ENCODE data around the gene SLC1A1.
"Not testable (repeated sequence)": the region's sequence is repeated elsewhere in the genome, so short reads cannot be mapped to it uniquely, and the experiment has no call there.

SLC1A1 gene

DNA sequence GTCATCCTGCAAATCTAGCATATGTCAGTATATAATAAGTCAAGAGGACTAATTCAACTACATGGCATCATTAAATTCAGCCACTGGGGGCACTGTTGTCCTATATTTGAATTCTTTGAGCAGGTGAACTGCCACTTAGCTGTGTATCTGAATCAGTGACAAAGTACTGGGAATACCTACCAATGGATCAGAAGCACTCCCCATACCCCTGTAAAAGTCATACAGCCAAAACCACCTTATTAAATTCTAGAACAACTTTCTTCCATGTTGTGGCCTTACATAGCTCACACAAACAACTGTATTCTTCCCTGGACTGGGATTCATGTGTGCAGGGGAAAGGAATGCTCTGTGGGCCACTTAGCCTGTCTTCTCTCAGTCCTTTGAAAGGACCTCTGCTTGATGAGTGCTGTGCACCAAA lies 114.4 kb downstream of the SLC1A1 start:
- no peak overlapping the region for H3K4me3 ChIP-seq (ENCODE audit: low read length)
- no peaks in the 10 kb centered on the region for H3K9me3 ChIP-seq (ENCODE audit: insufficient read depth, low read depth, low read length)
- H3K27me3 ChIP-seq (ENCODE audit: insufficient read depth, low read length): no peaks in the 10 kb centered on the region
- H3K9ac ChIP-seq (ENCODE audit: low read depth, low read length): no peak overlapping the region
- H3K4me1 ChIP-seq (ENCODE audit: insufficient read depth, low read length): no peaks in the 10 kb centered on the region
- H3K36me3 ChIP-seq (ENCODE audit: insufficient read depth, low read depth, low read length): no peaks in the 10 kb centered on the region
- no peak overlapping the region for H3K27ac ChIP-seq (ENCODE audit: low read length)

- not testable (repeated sequence) for H3K36me3 ChIP-seq (ENCODE audit: insufficient read depth, low read depth, low read length); H3K27ac ChIP-seq (ENCODE audit: low read length); H3K4me1 ChIP-seq (ENCODE audit: insufficient read depth, low read length); H3K9ac ChIP-seq (ENCODE audit: low read depth, low read length); H3K9me3 ChIP-seq (ENCODE audit: insufficient read depth, low read depth, low read length); H3K4me3 ChIP-seq (ENCODE audit: low read length); H3K27me3 ChIP-seq (ENCODE audit: insufficient read depth, low read length)
Observed at GRCh38 chr9:4606033-4606432, 115.8 kb downstream of the SLC1A1 start.

DNA sequence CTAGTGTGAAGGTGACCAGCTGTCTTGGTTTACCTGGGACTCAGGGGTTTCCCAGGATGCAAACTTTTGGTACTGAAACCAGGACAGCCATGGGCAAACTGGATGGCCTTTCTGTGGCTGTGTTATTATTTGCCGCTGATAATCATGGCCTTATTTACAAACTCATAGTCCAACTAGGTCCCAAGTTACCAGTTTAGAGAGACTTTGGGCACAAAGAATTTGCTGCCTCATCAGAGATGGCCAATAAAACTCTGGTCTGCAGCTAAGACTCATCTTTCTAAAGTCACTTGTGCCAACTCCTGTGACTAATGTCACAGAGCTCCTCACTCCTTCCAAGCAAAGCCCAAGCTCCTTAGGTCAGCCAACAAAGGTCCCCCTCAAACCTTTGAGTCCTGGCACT lies 124.4 kb downstream of the SLC1A1 start:
- no peaks in the 10 kb centered on the region for H3K27me3 ChIP-seq (ENCODE audit: insufficient read depth, low read length)
- no peak overlapping the region for H3K4me3 ChIP-seq (ENCODE audit: low read length)
- H3K4me1 ChIP-seq (ENCODE audit: insufficient read depth, low read length): peaks cover 9% of the 10 kb centered on the region; the same call in 1 of the 2 replicates
- H3K36me3 ChIP-seq (ENCODE audit: insufficient read depth, low read depth, low read length): no peaks in the 10 kb centered on the region
- no peak overlapping the region for H3K27ac ChIP-seq (ENCODE audit: low read length)
- no peaks in the 10 kb centered on the region for H3K9me3 ChIP-seq (ENCODE audit: insufficient read depth, low read depth, low read length)
- no peak overlapping the region for H3K9ac ChIP-seq (ENCODE audit: low read depth, low read length)

GRCh38 chr9:4615251-4615650 lies 125.0 kb downstream of the SLC1A1 start:
- H3K4me1 ChIP-seq (ENCODE audit: insufficient read depth, low read length): peaks cover 13% of the 10 kb centered on the region
- no peaks in the 10 kb centered on the region for H3K27me3 ChIP-seq (ENCODE audit: insufficient read depth, low read length)
- no peak overlapping the region for H3K4me3 ChIP-seq (ENCODE audit: low read length)
- H3K9ac ChIP-seq (ENCODE audit: low read depth, low read length): no peak overlapping the region
- H3K9me3 ChIP-seq (ENCODE audit: insufficient read depth, low read depth, low read length): no peaks in the 10 kb centered on the region
- no peak overlapping the region for H3K27ac ChIP-seq (ENCODE audit: low read length)
- H3K36me3 ChIP-seq (ENCODE audit: insufficient read depth, low read depth, low read length): no peaks in the 10 kb centered on the region

GRCh38 chr9:4615778-4616177 lies 125.5 kb downstream of the SLC1A1 start:
- Histone ChIP-seq H3K4me1 (ENCODE audit: insufficient read depth, low read length) (peaks cover 19% of the 10 kb centered on the region), H3K36me3 (ENCODE audit: insufficient read depth, low read depth, low read length) (no peaks in the 10 kb centered on the region), H3K9me3 (ENCODE audit: insufficient read depth, low read depth, low read length) (no peaks in the 10 kb centered on the region), H3K9ac (ENCODE audit: low read depth, low read length) (no peak overlapping the region), H3K27ac (ENCODE audit: low read length) (no peak overlapping the region), H3K27me3 (ENCODE audit: insufficient read depth, low read length) (no peaks in the 10 kb centered on the region), H3K4me3 (ENCODE audit: low read length) (no peak overlapping the region)

DNA sequence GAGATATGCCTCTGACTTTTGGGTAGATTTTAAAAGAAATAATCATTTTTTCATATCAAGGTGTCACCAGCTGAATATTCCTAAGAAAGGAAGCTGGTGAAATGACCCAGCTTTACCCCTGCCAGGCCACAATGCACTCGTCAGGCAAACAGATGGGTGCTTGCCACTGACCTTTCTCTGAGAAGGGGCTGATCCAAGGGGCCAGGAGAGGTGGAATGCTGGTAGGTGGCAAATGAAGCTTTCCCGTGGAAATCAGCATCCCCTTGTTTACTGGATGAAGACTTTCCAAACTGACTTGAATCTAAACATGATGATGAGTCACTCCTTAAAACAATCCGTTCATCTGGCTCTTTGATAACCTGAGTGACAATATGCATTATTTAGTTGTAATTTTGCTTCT lies 127.5 kb downstream of the SLC1A1 start:
- H3K4me1 ChIP-seq (ENCODE audit: insufficient read depth, low read length): peaks cover 27% of the 10 kb centered on the region
- H3K27me3 ChIP-seq (ENCODE audit: insufficient read depth, low read length): no peaks in the 10 kb centered on the region
- no peak overlapping the region for H3K27ac ChIP-seq (ENCODE audit: low read length)
- no peak overlapping the region for H3K9ac ChIP-seq (ENCODE audit: low read depth, low read length)
- H3K36me3 ChIP-seq (ENCODE audit: insufficient read depth, low read depth, low read length): no peaks in the 10 kb centered on the region
- H3K9me3 ChIP-seq (ENCODE audit: insufficient read depth, low read depth, low read length): no peaks in the 10 kb centered on the region
- H3K4me3 ChIP-seq (ENCODE audit: low read length): no peak overlapping the region

DNA sequence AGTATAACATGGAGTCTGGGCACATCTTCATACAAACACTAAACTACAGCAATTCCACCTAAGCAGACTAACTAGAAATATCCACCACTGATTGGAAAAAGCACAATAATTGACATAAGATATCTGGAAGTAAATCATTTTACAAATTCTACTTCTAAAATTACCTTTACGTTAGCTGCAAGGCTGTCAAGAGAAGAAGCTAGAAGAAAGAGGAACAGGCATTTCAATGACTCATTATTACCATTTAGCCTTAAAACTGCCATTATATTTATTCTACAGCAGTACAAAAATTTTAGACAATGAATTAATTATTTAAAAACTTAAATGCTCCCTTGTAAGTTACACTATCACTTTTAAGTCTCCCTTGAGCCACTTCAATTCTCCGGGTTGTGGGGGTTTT lies 128.4 kb downstream of the SLC1A1 start:
- no peaks in the 10 kb centered on the region for H3K36me3 ChIP-seq (ENCODE audit: insufficient read depth, low read depth, low read length)
- no peak overlapping the region for H3K9ac ChIP-seq (ENCODE audit: low read depth, low read length)
- peaks cover 27% of the 10 kb centered on the region for H3K4me1 ChIP-seq (ENCODE audit: insufficient read depth, low read length)
- no peak overlapping the region for H3K27ac ChIP-seq (ENCODE audit: low read length)
- H3K4me3 ChIP-seq (ENCODE audit: low read length): no peak overlapping the region
- no peaks in the 10 kb centered on the region for H3K9me3 ChIP-seq (ENCODE audit: insufficient read depth, low read depth, low read length)
- H3K27me3 ChIP-seq (ENCODE audit: insufficient read depth, low read length): no peaks in the 10 kb centered on the region

DNA sequence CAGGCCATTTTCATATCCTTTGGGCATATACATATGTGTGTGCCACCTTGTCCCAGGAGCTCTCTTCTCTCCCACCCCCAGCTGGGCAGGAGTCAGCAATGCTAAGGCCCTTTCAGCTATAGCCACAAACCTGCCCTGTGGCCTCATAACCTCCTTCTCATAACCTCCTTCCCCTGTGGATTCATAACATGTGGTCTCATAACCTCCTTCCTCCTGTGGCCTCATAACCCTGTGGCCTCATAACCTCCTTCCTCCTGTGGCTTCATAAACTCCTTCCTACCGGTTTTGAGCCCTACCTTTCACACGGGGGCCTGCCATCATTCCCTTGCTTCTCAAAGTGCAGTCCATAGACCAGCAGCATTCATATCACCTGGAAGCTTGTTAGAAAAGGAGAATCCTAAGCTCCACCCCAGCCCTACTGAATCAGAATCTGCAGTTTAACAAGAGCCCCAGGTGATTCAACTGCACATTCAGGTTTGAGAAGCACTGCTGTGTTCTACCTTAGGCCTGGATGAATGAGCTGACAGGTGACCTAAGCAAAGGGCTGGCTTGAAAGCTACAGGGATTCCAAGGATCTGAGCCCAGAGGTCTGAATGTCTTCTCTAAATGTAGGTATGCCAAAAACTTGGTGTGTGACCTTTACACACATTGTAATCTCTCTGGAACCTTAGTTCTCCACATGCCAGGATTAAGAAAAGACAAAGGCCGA lies 129.9 kb downstream of the SLC1A1 start:
- Histone ChIP-seq H3K27me3 (ENCODE audit: insufficient read depth, low read length) (no peaks in the 10 kb centered on the region), H3K36me3 (ENCODE audit: insufficient read depth, low read depth, low read length) (no peaks in the 10 kb centered on the region), H3K9me3 (ENCODE audit: insufficient read depth, low read depth, low read length) (no peaks in the 10 kb centered on the region), H3K27ac (ENCODE audit: low read length) (no peak overlapping the region), H3K9ac (ENCODE audit: low read depth, low read length) (no peak overlapping the region), H3K4me3 (ENCODE audit: low read length) (no peak overlapping the region), H3K4me1 (ENCODE audit: insufficient read depth, low read length) (peaks cover 27% of the 10 kb centered on the region)

DNA sequence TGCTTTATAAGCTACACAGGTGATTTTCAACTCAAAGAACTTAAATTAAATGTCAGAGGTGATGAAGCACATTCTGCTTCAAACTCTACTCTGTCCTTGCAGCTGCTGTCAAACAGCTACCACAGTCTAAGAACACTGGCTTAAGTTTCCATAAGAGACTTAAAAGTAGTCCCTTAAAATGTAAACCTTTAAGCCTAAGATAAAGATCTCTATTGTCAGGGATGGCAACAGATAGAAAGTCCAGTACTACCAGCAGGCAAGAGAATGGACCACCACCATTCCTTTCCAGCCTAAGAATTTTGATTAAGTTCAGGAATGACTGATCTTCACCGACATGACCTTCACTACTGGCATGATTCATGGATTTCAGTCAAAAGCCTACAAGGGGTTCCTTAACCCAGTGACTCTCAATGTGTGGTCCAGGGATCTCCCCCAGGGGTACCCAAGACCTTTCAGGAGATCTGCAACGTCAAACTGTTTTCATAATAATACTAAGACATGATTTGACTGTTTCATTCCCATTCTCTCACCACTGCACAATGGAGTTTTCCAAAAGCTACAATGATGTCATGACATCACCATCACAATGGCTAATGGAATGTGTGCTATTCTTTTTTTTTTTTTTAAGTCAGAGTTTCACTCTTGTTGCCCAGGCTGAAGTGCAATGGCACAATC lies 130.8 kb downstream of the SLC1A1 start:
- Histone ChIP-seq H3K27me3 (ENCODE audit: insufficient read depth, low read length) (no peaks in the 10 kb centered on the region), H3K9ac (ENCODE audit: low read depth, low read length) (no peak overlapping the region), H3K4me1 (ENCODE audit: insufficient read depth, low read length) (peaks cover 28% of the 10 kb centered on the region), H3K4me3 (ENCODE audit: low read length) (no peak overlapping the region), H3K9me3 (ENCODE audit: insufficient read depth, low read depth, low read length) (no peaks in the 10 kb centered on the region), H3K27ac (ENCODE audit: low read length) (no peak overlapping the region), H3K36me3 (ENCODE audit: insufficient read depth, low read depth, low read length) (no peaks in the 10 kb centered on the region)

- Histone ChIP-seq H3K27ac (ENCODE audit: low read length) (no peak overlapping the region), H3K9me3 (ENCODE audit: insufficient read depth, low read depth, low read length) (no peaks in the 10 kb centered on the region), H3K36me3 (ENCODE audit: insufficient read depth, low read depth, low read length) (no peaks in the 10 kb centered on the region), H3K9ac (ENCODE audit: low read depth, low read length) (no peak overlapping the region; the same call in 1 of the 2 replicates), H3K27me3 (ENCODE audit: insufficient read depth, low read length) (no peaks in the 10 kb centered on the region), H3K4me3 (ENCODE audit: low read length) (no peak overlapping the region), H3K4me1 (ENCODE audit: insufficient read depth, low read length) (peaks cover 27% of the 10 kb centered on the region)
Observed at GRCh38 chr9:4622016-4622415, 131.7 kb downstream of the SLC1A1 start.

DNA sequence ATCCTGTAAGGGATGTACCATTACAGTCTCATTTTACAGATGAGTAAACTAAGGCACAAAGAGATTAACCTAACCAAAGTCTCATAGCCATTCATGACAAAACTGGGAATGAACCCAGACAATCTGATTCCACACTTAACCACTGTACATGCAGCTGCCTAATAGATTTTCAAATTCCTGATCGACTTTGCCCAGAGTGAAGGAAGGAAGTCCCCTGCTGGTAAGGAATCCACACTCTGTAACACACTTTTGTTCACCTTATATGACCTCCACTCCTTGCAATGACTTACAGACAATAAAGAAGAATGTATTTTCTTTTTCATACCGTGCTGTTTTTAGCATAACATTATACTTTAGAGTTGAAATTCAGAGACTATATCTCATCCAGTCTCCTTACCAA lies 140.6 kb downstream of the SLC1A1 start:
- H3K27ac ChIP-seq (ENCODE audit: low read length): no peak overlapping the region

More for the DNA sequence above, 140.6 kb downstream of the SLC1A1 start:
- peaks cover 9% of the 10 kb centered on the region for H3K4me1 ChIP-seq (ENCODE audit: insufficient read depth, low read length)
- no peak overlapping the region for H3K4me3 ChIP-seq (ENCODE audit: low read length)
- no peaks in the 10 kb centered on the region for H3K36me3 ChIP-seq (ENCODE audit: insufficient read depth, low read depth, low read length)
- no peaks in the 10 kb centered on the region for H3K9me3 ChIP-seq (ENCODE audit: insufficient read depth, low read depth, low read length)
- no peak overlapping the region for H3K9ac ChIP-seq (ENCODE audit: low read depth, low read length)
- H3K27me3 ChIP-seq (ENCODE audit: insufficient read depth, low read length): no peaks in the 10 kb centered on the region
